OCI-LY7 (cell line): ENCODE data around the gene KCNT1. TPM values are rescaled to one million over a fixed set of nuclear protein-coding genes. Genes with fewer than 3 reads are reported as not detected.

Experiments used
- BruUV-seq: library from RNA; stranded (reverse); fragments of 400-500 nt; replicated peaks from 2 replicates; lab custom pipeline; 2021; lab: Mats Ljungman, UMichigan
- CTCF ChIA-PET: fragments of 300-600 bp; sonication (Branson Sonifier 250); formaldehyde crosslinking; loops from one replicate; lab custom pipeline; 2022; ENCODE audit warnings: antibody characterized with exemption; ENCODE audit not compliant: unreplicated experiment; lab: Charles Lee
- POLR2A ChIA-PET: fragments of 300-600 bp; sonication (Branson Sonifier 250); formaldehyde crosslinking; loops from one replicate; lab custom pipeline; 2022; ENCODE audit warnings: antibody characterized with exemption; lab: Charles Lee
- DNase-seq: peaks from one replicate; pipeline ENCODE4 v3.0.0-alpha.2; 2015; ENCODE audit warnings: low spot score
- H2AFZ ChIP-seq: fragments of 200-600 bp; sonication (generic), shearing (Covaris generic); 2 replicates; pipeline ENCODE4 v1.6.1; 2014; ENCODE audit warnings: mild to moderate bottlenecking, antibody characterized with exemption, low read length, moderate library complexity
- H3K27ac ChIP-seq: fragments of 200-600 bp; sonication (generic); 2 replicates; pipeline ENCODE4 v1.5.1; 2014; ENCODE audit warnings: mixed run types, low read depth, mild to moderate bottlenecking, moderate library complexity, low read length, inconsistent platforms; ENCODE audit not compliant: poor library complexity, severe bottlenecking
- H3K36me3 ChIP-seq: fragments of 200-600 bp; sonication (generic); 2 replicates; pipeline ENCODE4 v1.6.1; 2014; ENCODE audit warnings: mild to moderate bottlenecking, antibody characterized with exemption, low read length, moderate library complexity, mixed read lengths; ENCODE audit not compliant: insufficient read depth
- H3K4me1 ChIP-seq: fragments of 200-600 bp; sonication (generic); 2 replicates; pipeline ENCODE4 v1.5.1; 2014; ENCODE audit warnings: mild to moderate bottlenecking, low read length; ENCODE audit not compliant: insufficient read depth, poor library complexity, severe bottlenecking
- H3K4me2 ChIP-seq: fragments of 200-600 bp; sonication (generic); 2 replicates; pipeline ENCODE4 v1.6.1; 2014; ENCODE audit warnings: mild to moderate bottlenecking, low read length
- H3K4me3 ChIP-seq: fragments of 200-600 bp; sonication (generic); 2 replicates; pipeline ENCODE4 v1.5.1; 2014; ENCODE audit warnings: mild to moderate bottlenecking, low read depth, low read length; ENCODE audit not compliant: poor library complexity, severe bottlenecking
- H3K79me2 ChIP-seq: fragments of 200-600 bp; sonication (generic); 2 replicates; pipeline ENCODE4 v1.6.1; 2016; ENCODE audit warnings: low read depth, mild to moderate bottlenecking, low read length, moderate library complexity, mixed read lengths; ENCODE audit not compliant: insufficient read depth
- H3K9me2 ChIP-seq: fragments of 200-600 bp; sonication (generic); 2 replicates; pipeline ENCODE4 v1.6.1; 2016; ENCODE audit warnings: mild to moderate bottlenecking, low read length, mixed read lengths; ENCODE audit not compliant: insufficient read depth
- H3K9me3 ChIP-seq: fragments of 200-600 bp; sonication (generic); 2 replicates; pipeline ENCODE4 v1.6.1; 2014; ENCODE audit warnings: mild to moderate bottlenecking, mixed run types, low read length, mixed read lengths
- H4K20me1 ChIP-seq: fragments of 200-600 bp; sonication (generic); 2 replicates; pipeline ENCODE4 v1.6.1; 2014; ENCODE audit warnings: mild to moderate bottlenecking, antibody characterized with exemption, low read length, moderate library complexity, mixed read lengths; ENCODE audit not compliant: insufficient read depth
- CTCF ChIP-seq: fragments of 200-600 bp; sonication (generic); conservative IDR thresholded peaks from 2 replicates; pipeline ENCODE4 v1.5.1; 2014; ENCODE audit warnings: mild to moderate bottlenecking, antibody characterized with exemption, low read length, moderate library complexity, mixed read lengths
- EZH2phosphoT487 ChIP-seq: fragments of 200-600 bp; sonication (generic); IDR thresholded peaks from 2 replicates; pipeline ENCODE4 v1.6.1; 2018; ENCODE audit warnings: low read depth, borderline replicate concordance, mild to moderate bottlenecking, mixed run types, antibody characterized with exemption, low read length, moderate library complexity, mixed read lengths
- intact Hi-C: fragments of 100-400 bp; cut with micrococcal nuclease; formaldehyde crosslinking; loops from one replicate; pipeline ENCODE4 v1.10.0; 2022; ENCODE audit not compliant: unreplicated experiment
- total RNA-seq, 2 experiments: library from RNA; depleted of rRNA in 1 of 2; stranded (reverse); fragments of >200 nt in 1 of 2; shearing (Covaris generic) in 1 of 2; gene quantifications; 2 replicates each; pipeline ENCODE4 v1.2.3, GENCODE V29; 2014 to 2022

Gene KCNT1
- total RNA-seq, 2 experiments from 2014 or later: not detected

GRCh38 chr9:135779571-135779970, 77.6 kb downstream of the KCNT1 start:
- Histone ChIP-seq H3K4me3 (no peak overlapping the region), H4K20me1 (no peaks in the 10 kb centered on the region), H3K9me3 (no peaks in the 10 kb centered on the region), H3K79me2 (no peaks in the 10 kb centered on the region), H3K4me1 (no peaks in the 10 kb centered on the region), H3K9me2 (no peaks in the 10 kb centered on the region), H3K36me3 (no peaks in the 10 kb centered on the region), H3K4me2 (no peak overlapping the region), H2AFZ (no peak overlapping the region), H3K27ac (no peak overlapping the region)
- POLR2A ChIA-PET: no interaction called here
- intact Hi-C loops: no loop called here
- CTCF ChIA-PET: no interaction called here
- TF ChIP-seq EZH2phosphoT487 (no peak), CTCF (no peak)
- no TSS peak for BruUV-seq
- DNase-seq: no peak

GRCh38 chr9:135780086-135780485, 78.1 kb downstream of the KCNT1 start:
- no peak overlapping the region for H3K27ac ChIP-seq
- intact Hi-C loops: no loop called here

More at GRCh38 chr9:135780086-135780485, 78.1 kb downstream of the KCNT1 start:
- Histone ChIP-seq H3K4me1 (no peaks in the 10 kb centered on the region), H2AFZ (no peak overlapping the region), H3K9me3 (no peaks in the 10 kb centered on the region), H3K4me3 (no peak overlapping the region), H3K36me3 (no peaks in the 10 kb centered on the region), H4K20me1 (no peaks in the 10 kb centered on the region), H3K4me2 (no peak overlapping the region), H3K79me2 (no peaks in the 10 kb centered on the region), H3K9me2 (no peaks in the 10 kb centered on the region)
- BruUV-seq: no TSS peak
- POLR2A ChIA-PET: no interaction called here
- DNase-seq: no peak
- CTCF ChIA-PET: no interaction called here
- TF ChIP-seq EZH2phosphoT487: no peak
- TF ChIP-seq CTCF: no peak
